BLaER1 (cell line): ENCODE measurements around the gene TRIM16.
"Not testable (repeated sequence)": the region's sequence is repeated elsewhere in the genome, so short reads cannot be mapped to it uniquely, and the experiment has no call there.

Experiments used
- H3K27ac ChIP-seq: shearing (Covaris generic); formaldehyde crosslinking; 2 replicates; pipeline ENCODE4 v1.8.1; 2022
- H3K27me3 ChIP-seq: shearing (Covaris generic); formaldehyde crosslinking; 2 replicates; pipeline ENCODE4 v1.8.1; 2022
- H3K36me3 ChIP-seq: shearing (Covaris generic); formaldehyde crosslinking; 2 replicates; pipeline ENCODE4 v1.8.1; 2022
- H3K4me1 ChIP-seq: shearing (Covaris generic); formaldehyde crosslinking; 2 replicates; pipeline ENCODE4 v1.8.1; 2022
- H3K4me2 ChIP-seq: shearing (Covaris generic); formaldehyde crosslinking; 2 replicates; pipeline ENCODE4 v1.8.1; 2022
- H3K4me3 ChIP-seq: shearing (Covaris generic); formaldehyde crosslinking; 2 replicates; pipeline ENCODE4 v1.8.1; 2022
- H3K9ac ChIP-seq: shearing (Covaris generic); formaldehyde crosslinking; 2 replicates; pipeline ENCODE4 v1.8.1; 2022
- H3K9me3 ChIP-seq: shearing (Covaris generic); formaldehyde crosslinking; 2 replicates; pipeline ENCODE4 v1.8.1; 2022
- H4K20me1 ChIP-seq: shearing (Covaris generic); formaldehyde crosslinking; 2 replicates; pipeline ENCODE4 v1.8.1; 2022
- Cebpa-rat ChIP-seq: shearing (Covaris generic); IDR thresholded peaks from 2 replicates; pipeline ENCODE4 v1.8.1; 2022

Gene TRIM16

DNA sequence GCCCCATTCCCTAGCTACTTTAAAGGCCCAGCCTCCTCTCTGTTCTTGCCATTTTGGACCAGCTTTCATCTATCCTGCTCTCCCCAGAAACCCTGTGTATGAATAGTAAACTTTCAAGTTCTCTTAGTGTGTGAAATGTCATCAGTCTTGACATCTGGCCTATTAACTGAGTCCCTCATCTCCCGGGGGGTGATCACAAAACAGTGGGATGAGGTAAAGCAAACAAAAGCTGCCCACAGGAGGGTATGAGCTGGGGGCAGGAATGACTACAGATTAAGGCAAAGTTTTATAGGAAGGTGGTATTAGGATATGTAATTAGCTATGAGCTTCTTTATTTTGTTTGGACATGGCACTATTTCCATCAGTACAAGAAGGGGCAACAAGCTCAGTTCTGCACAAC, 9.5 kb downstream of the TRIM16 start:
- not testable (repeated sequence) for H3K9me3 ChIP-seq, H3K4me3 ChIP-seq, H4K20me1 ChIP-seq, H3K36me3 ChIP-seq, H3K4me1 ChIP-seq, H3K27me3 ChIP-seq, H3K27ac ChIP-seq, H3K4me2 ChIP-seq, H3K9ac ChIP-seq

DNA sequence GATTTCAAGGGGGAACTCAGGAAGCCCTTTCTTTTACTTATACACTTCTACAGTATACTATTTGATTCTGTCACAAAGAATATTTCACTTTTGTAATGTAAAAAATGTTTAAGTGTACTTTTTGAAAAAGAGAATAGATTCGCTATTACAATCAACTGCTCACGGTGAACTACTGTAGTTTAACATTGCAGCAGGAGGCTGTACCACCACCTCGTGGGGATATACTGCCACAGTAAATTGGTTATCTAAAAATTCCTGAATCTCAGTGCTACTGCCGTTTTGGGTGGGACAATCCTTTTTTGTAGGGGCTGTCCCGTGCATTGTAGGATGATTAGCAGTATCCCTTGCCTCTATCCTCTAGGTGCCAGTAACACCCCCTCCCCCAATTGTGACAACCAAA, 14.6 kb downstream of the TRIM16 start:
- H3K4me3 ChIP-seq, H3K4me1 ChIP-seq, H3K9ac ChIP-seq, H4K20me1 ChIP-seq, H3K27ac ChIP-seq, H3K27me3 ChIP-seq, H3K4me2 ChIP-seq, H3K36me3 ChIP-seq, H3K9me3 ChIP-seq: not testable (repeated sequence)

DNA sequence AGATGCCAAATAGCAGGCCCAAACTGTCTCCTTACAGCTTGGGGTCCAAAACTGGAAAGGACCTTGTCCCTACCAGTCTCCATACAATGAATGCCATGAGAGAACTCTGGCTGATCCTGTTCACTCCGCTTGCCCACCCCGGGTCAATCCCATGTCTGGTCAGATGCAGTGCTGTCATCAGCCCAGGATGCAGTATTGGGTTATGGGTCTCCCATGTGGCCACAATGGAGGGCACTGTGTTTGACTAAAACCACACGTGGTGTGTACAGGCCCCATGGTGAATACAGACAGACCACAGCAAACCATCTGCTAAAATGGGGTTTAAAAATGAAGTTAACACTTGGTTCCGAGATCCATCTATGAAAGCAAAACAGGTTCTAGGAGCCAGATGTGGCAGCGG, 20.4 kb downstream of the TRIM16 start:
- no peak overlapping the region for H3K9ac ChIP-seq
- no peak overlapping the region for H3K4me2 ChIP-seq
- TF ChIP-seq Cebpa-rat, result no peak
- no peaks in the 10 kb centered on the region for H3K27me3 ChIP-seq
- no peaks in the 10 kb centered on the region for H3K9me3 ChIP-seq
- peaks cover 23% of the 10 kb centered on the region for H3K36me3 ChIP-seq
- H3K4me1 ChIP-seq, result no peaks in the 10 kb centered on the region
- no peaks in the 10 kb centered on the region for H4K20me1 ChIP-seq
- H3K4me3 ChIP-seq, result no peak overlapping the region
- no peak overlapping the region for H3K27ac ChIP-seq

DNA sequence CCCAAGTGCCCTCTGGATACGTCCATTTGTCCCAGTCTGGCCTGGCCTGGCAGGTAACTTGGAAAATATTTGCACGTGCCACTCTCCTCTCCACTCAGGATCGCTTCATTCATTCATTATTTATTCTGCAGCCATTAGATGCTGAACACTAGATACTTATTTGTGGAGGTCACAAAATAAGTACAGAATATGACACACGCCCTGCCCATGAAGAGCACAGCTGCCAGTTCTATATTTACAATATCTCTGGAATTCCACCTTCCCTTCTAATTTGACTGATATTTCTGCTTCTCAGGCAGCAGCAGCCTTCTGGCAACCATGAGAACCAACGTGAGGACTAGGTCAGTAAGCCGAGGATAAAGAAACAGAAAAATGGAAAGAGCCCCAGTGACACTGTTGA, 20.9 kb downstream of the TRIM16 start:
- Histone ChIP-seq H3K27me3 (no peaks in the 10 kb centered on the region), H3K36me3 (peaks cover 23% of the 10 kb centered on the region), H3K4me3 (no peak overlapping the region), H3K4me1 (no peaks in the 10 kb centered on the region), H3K9me3 (no peaks in the 10 kb centered on the region), H3K9ac (no peak overlapping the region), H4K20me1 (no peaks in the 10 kb centered on the region), H3K27ac (no peak overlapping the region), H3K4me2 (no peak overlapping the region)
- no peak for TF ChIP-seq Cebpa-rat

DNA sequence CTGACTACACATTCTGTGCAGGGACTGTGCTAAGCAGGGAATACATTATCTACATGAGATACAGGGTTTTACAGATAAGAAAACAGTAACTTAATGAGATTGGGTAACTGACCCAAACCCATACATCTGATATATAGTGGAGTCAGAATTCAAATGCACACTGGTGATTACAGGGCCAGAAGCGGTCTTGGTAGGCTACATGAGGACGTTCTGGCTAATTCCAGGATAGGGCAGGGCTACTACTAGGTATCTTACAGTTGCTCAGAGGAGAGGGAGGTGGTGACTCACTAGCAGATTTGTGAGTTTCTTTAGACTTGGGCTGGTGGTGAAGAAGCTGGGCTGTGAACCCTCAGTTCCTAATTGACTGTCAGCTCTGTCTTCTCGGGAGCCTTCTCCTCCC, 21.4 kb downstream of the TRIM16 start:
- Histone ChIP-seq H3K36me3 (peaks cover 25% of the 10 kb centered on the region), H4K20me1 (no peaks in the 10 kb centered on the region), H3K4me1 (no peaks in the 10 kb centered on the region), H3K9me3 (no peaks in the 10 kb centered on the region), H3K27ac (no peak overlapping the region), H3K27me3 (no peaks in the 10 kb centered on the region), H3K4me3 (no peak overlapping the region), H3K9ac (no peak overlapping the region), H3K4me2 (no peak overlapping the region)
- no peak for TF ChIP-seq Cebpa-rat

DNA sequence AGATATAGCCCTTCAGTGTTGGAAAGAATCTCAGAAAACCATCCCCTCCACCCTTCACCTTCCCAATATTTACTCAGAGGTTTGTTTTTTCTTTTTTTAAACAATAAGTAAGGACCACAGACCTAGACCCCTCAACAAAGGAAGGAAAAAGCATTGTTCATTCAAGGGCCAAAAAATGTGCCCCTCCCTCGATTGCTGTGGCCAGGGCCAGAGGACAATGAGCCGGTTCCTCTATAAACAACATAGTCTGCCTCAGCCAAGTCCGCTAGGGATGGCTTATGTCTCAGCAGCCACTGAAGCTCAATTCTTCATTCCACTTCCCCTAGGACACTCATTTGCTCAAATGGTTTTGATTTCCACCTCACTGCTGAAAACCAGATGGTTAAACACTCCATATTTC, 24.0 kb downstream of the TRIM16 start:
- no peak overlapping the region for H3K27ac ChIP-seq

DNA sequence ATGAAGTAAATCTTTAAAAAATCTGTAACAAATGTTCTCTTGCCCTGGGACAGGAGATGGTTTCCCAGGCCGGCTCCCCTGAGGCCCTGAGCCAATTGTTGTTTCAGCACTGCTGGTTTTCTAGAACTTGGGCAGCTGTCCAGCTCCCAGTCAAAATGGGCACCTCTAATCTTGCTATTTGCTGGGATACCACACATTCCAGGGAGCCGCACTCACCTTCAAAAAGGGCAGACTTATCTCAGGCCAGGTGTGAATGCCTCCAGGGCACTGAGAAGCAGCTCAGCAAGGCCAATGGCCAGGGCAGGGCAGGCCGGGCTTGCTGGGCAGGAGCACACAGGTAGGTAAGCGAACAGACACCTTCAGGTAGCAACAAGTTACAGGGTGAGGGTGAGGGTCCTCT, 24.4 kb downstream of the TRIM16 start:
- no peak overlapping the region for H3K27ac ChIP-seq
- no peak overlapping the region for H3K4me2 ChIP-seq
- H3K9ac ChIP-seq, result no peak overlapping the region
- H4K20me1 ChIP-seq, result no peaks in the 10 kb centered on the region
- no peak overlapping the region for H3K4me3 ChIP-seq
- no peak for TF ChIP-seq Cebpa-rat
- H3K4me1 ChIP-seq, result no peaks in the 10 kb centered on the region
- H3K36me3 ChIP-seq, result peaks cover 25% of the 10 kb centered on the region
- no peaks in the 10 kb centered on the region for H3K27me3 ChIP-seq
- no peaks in the 10 kb centered on the region for H3K9me3 ChIP-seq

More for the DNA sequence above, 24.0 kb downstream of the TRIM16 start:
- H3K4me2 ChIP-seq, result no peak overlapping the region
- no peaks in the 10 kb centered on the region for H3K4me1 ChIP-seq
- TF ChIP-seq Cebpa-rat, result no peak
- no peaks in the 10 kb centered on the region for H3K27me3 ChIP-seq
- peaks cover 29% of the 10 kb centered on the region for H3K36me3 ChIP-seq
- H3K9me3 ChIP-seq, result no peaks in the 10 kb centered on the region
- no peak overlapping the region for H3K4me3 ChIP-seq
- no peak overlapping the region for H3K9ac ChIP-seq
- no peaks in the 10 kb centered on the region for H4K20me1 ChIP-seq

DNA sequence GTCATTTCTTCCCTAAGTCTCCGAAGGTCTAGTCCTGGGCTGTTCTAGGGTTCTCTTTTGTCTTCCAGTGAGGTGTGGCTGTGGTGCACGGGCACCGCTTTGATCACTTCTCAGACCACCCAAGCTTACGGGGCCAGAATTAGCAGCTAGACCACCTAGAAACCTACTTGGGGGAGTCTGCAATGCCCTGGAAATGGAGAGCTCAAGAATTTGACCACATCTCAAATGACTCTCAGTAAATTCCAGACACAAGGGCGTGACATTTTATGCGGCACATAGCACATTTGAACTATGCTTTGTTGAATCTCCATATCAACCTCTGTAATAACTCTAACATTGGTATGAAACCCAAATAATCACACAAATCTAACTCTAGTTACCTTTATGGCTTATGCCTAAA, 24.9 kb downstream of the TRIM16 start:
- no peak for TF ChIP-seq Cebpa-rat
- Histone ChIP-seq H3K4me2 (no peak overlapping the region), H4K20me1 (no peaks in the 10 kb centered on the region), H3K36me3 (peaks cover 21% of the 10 kb centered on the region), H3K27me3 (no peaks in the 10 kb centered on the region), H3K9me3 (no peaks in the 10 kb centered on the region), H3K27ac (no peak overlapping the region), H3K4me1 (no peaks in the 10 kb centered on the region), H3K4me3 (no peak overlapping the region), H3K9ac (no peak overlapping the region)

DNA sequence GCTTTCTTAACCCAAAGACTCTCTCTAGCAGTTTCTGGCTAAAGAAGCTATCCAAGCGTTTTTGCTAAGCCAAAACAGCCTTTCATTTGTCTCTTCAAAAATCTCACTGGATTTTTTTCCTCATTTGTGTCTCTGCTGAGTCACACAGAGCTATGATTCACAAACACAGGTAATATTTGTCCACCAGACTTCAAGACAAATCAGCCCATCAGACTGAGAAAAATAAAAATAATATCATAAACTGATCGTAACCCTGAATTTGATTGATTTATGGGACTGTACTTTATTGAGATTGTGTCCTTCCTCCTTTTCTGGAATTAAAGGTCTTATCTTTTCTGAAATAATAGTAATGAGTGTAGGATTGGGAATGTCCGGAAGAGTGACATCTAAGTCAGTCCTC, 25.8 kb downstream of the TRIM16 start:
- no peak for TF ChIP-seq Cebpa-rat
- H3K36me3 ChIP-seq, result peaks cover 11% of the 10 kb centered on the region; the same call in 1 of the 2 replicates
- H3K4me3 ChIP-seq, result no peak overlapping the region
- H3K9me3 ChIP-seq, result no peaks in the 10 kb centered on the region
- H3K4me2 ChIP-seq, result no peak overlapping the region
- H3K27me3 ChIP-seq, result no peaks in the 10 kb centered on the region
- no peak overlapping the region for H3K9ac ChIP-seq
- no peak overlapping the region for H3K27ac ChIP-seq
- H3K4me1 ChIP-seq, result no peaks in the 10 kb centered on the region
- no peaks in the 10 kb centered on the region for H4K20me1 ChIP-seq

DNA sequence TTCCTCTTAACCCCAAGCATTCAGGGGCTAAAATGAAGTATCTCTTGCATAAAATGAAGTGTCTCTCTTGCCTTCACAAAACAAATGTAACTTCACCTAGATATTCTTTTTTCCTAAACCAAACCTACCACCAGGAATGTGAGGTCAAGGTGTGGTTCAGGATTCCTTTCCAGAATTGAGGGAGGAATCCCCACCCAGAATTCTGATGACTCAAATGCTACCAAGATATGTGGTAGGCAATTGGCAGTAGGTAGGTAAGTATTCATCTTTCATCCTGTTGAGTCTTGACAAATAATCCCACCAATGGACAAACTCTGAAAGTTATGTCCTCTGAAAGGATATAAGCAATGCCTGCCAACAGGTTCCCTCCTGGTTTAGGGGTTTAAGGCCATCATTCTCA, 26.2 kb downstream of the TRIM16 start:
- H3K4me2 ChIP-seq, result no peak overlapping the region
- no peaks in the 10 kb centered on the region for H3K9me3 ChIP-seq
- H3K4me3 ChIP-seq, result no peak overlapping the region
- no peaks in the 10 kb centered on the region for H3K27me3 ChIP-seq
- H3K27ac ChIP-seq, result no peak overlapping the region
- no peaks in the 10 kb centered on the region for H3K4me1 ChIP-seq
- H4K20me1 ChIP-seq, result no peaks in the 10 kb centered on the region
- H3K36me3 ChIP-seq, result 0 out of 2 replicates have a peak, but pooled peaks cover 8% of the 10 kb centered on the region
- H3K9ac ChIP-seq, result no peak overlapping the region
- TF ChIP-seq Cebpa-rat, result no peak

DNA sequence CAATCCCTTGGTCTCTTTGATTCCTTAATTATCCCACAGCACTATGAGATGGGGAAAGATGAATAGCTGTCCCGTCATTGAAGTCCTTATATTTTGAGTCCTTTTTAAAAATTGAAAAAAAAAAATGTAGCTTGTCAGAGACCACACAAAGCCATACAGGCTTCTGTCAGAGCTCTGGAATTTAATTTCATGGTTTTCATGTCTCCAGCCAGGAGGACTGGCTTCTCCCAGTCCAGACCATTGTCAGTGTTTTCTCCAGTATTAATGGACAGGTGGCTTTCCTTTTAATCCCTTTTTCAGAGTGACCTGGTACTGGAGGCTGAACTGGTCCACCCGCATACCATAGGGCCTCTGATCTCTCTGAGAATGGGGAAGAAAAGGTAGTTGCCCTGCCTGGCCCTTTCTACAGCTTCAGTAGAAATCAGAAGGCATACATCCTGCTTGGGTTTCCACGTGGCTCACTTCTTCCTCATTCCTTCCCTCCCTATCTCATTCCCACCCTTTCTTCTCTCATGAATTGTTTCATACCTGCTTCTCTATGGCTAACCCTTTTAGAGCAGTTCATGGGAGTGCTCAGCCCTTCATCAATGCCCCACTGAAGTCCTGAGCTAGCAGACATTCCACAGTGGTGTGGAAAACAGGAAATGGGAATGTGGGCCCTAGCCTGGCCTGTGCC, 29.1 kb downstream of the TRIM16 start:
- H4K20me1 ChIP-seq, result no peaks in the 10 kb centered on the region
- H3K36me3 ChIP-seq, result 0 out of 2 replicates have a peak, but pooled peaks cover 8% of the 10 kb centered on the region
- no peaks in the 10 kb centered on the region for H3K27me3 ChIP-seq
- H3K9me3 ChIP-seq, result no peaks in the 10 kb centered on the region
- no peak overlapping the region for H3K9ac ChIP-seq
- H3K4me2 ChIP-seq, result no peak overlapping the region
- no peak overlapping the region for H3K4me3 ChIP-seq
- TF ChIP-seq Cebpa-rat, result no peak
- H3K4me1 ChIP-seq, result peaks cover 26% of the 10 kb centered on the region
- no peak overlapping the region for H3K27ac ChIP-seq

DNA sequence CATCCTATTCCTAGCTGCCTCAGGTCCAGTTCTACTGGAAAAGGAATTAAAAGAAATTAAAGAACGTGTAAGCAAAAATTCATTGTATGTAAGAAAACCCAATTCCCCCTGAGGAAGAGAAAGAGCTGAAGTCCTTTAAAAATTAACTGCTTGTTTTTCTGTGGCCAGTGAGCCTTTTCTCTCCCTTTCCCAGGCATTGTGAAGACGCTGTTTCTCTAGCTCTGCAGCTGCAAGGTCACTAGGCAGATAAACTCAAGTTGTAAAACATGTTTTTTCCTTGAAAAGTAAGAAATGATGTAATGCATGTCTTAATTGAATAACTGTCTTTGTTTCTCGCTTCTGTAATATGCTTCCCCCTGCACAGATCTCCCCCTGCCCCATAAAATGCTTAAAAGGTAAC, 29.7 kb downstream of the TRIM16 start:
- H3K27ac ChIP-seq, H3K27me3 ChIP-seq: not testable (repeated sequence)
- H3K4me1 ChIP-seq, result peaks cover 29% of the 10 kb centered on the region

More for the DNA sequence above, 29.7 kb downstream of the TRIM16 start:
- not testable (repeated sequence) for H3K4me2 ChIP-seq, H3K9me3 ChIP-seq, H4K20me1 ChIP-seq, H3K36me3 ChIP-seq, H3K4me3 ChIP-seq, H3K9ac ChIP-seq
